ENCODE measurements around the gene LBHD2.
"Not testable (repeated sequence)": the region's sequence is repeated elsewhere in the genome, so short reads cannot be mapped to it uniquely, and the experiment has no call there.

Gene LBHD2

GRCh38 chr14:103107455-103107854 is 23.4 kb downstream of the LBHD2 start:
- no peak for DNase-seq

GRCh38 chr14:103107941-103108748 is 24.1 kb downstream of the LBHD2 start:
- DNase-seq: no peak

GRCh38 chr14:103108749-103109207 is 24.8 kb downstream of the LBHD2 start:
- no peak for DNase-seq

- no peak for DNase-seq
These were observed 25.8 kb downstream of the LBHD2 start for GRCh38 chr14:103109535-103110441.

- DNase-seq: no peak
These were observed 26.7 kb downstream of the LBHD2 start for GRCh38 chr14:103110681-103111231.

GRCh38 chr14:103111232-103111868 is 27.3 kb downstream of the LBHD2 start:
- DNase-seq: no peak

- no peak for DNase-seq
These were observed 28.6 kb downstream of the LBHD2 start for GRCh38 chr14:103112400-103113243.

GRCh38 chr14:103113303-103113702 is 29.3 kb downstream of the LBHD2 start:
- DNase-seq: no peak

- no peak for DNase-seq
These were observed 29.8 kb downstream of the LBHD2 start for GRCh38 chr14:103113774-103114173.

GRCh38 chr14:103115086-103115679 is 31.2 kb downstream of the LBHD2 start:
- DNase-seq: not testable (repeated sequence)

- DNase-seq: no peak
These were observed 32.0 kb downstream of the LBHD2 start for GRCh38 chr14:103115845-103116572.

GRCh38 chr14:103116636-103117035 is 32.6 kb downstream of the LBHD2 start:
- DNase-seq: no peak

GRCh38 chr14:103117499-103117898 is 33.5 kb downstream of the LBHD2 start:
- DNase-seq: not testable (repeated sequence)

GRCh38 chr14:103118018-103118662 is 34.1 kb downstream of the LBHD2 start:
- no peak for DNase-seq

GRCh38 chr14:103118663-103119404 is 34.8 kb downstream of the LBHD2 start:
- no peak for DNase-seq

GRCh38 chr14:103119527-103119926 is 35.5 kb downstream of the LBHD2 start:
- not testable (repeated sequence) for DNase-seq

GRCh38 chr14:103121121-103121845 is 37.3 kb downstream of the LBHD2 start:
- no peak for DNase-seq

- DNase-seq: no peak
These were observed 38.0 kb downstream of the LBHD2 start for GRCh38 chr14:103121846-103122584.

All from CD4-positive, alpha-beta T cell treated with Interleukin-6 for 4 hours (primary cell).